NCI-H345 treated with DMSO at 0.1 percent for 48 hours (cell line): ENCODE data around the gene CBX8.

Source experiments
- DNase-seq: peaks from one replicate; lab custom pipeline; 2025; ENCODE audit not compliant: unreplicated experiment; lab: John Stamatoyannopoulos, UW

Gene CBX8

DNA sequence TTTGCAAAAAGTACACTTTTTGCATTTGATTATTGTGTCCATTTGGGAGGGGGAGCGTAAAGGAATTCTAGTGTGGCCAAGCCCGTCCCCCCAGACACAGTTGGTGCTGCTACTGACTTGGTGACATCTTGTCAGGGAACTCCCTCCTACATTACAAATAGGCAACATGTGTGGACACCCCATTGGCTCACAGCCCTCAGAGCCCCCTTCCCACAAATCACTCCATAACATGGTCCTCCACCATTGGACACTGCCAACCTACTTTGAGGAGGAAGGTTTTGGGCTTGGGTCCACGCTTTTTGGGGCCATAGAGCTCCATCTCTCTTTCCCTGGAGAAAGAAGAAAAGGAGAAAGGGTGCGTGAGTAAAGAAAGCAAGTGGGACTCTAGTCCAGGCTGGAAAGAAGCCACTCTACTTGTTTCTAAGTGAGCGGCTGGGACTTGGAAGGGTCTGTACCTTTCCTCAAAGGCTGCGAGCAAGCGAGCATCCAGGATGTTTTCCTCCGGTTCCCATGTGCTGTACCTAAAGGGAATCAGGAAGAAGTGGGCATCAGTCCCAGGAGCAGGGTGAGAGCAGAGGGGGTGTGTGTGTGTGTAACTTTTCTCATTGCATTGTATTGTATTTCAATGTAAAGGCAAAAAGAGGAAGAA, 958 bp downstream of the CBX8 start:
- no peak for DNase-seq

DNA sequence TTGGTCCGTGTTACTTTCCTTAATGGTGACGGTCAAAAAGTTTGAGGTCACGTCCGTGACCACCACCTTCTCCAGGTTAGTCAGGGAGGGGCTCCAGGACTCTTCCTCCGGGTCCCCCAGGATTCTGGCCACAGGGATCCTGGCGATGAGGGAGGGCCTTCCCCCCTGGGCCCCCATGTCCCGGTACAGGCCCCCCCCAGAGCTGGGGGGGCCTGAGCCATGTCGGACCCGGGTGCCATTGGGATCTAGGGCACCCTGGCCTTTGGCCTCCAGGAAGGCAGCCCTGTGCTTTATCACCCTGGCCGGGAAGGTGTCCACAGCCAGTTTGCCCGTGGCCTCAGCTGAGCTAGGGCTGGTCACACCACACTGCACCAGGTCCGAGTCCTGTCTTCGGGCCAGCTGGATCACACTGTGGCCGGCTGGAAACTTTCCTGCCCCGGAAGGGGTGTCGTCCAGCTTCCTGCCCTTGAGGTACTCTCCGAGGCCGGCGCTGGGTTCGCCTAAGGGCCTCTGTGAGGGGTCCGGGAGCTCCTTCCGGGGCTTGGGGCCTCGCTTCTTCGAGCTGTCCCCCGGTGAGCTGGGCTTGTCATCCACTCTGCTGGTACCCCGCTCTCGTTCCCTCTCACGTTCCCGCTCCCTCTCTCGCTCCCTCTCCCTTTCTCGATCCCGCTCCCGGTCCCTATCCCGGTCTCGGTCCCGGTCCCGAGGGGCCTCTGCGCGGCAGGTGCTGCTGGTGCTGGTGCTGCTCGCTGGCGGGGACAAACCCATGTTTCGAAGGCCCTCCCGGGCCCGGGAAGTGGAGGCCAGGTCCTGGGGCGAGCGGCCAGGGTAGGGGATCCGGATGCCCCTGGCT, 2.0 kb downstream of the CBX8 start:
- no peak for DNase-seq

DNA sequence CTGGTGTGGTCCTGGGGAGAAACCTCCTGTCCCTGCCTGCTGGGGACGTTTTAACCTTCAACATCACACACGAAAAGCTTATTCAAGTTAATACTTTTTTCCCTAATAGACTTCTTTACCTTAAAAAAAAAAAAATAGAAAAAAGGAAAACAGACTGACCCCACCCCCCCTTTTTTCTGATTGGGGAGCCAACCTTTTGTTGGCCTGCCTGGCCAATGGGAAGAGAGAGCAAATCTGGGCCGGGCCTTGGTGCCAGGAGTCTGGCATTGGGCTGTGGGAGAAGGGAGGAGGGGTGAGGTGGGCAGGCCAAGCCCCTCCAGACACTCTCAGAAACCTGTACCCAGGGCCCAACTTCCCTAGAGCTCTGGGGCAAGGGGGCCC, 3.0 kb downstream of the CBX8 start:
- no peak for DNase-seq

DNA sequence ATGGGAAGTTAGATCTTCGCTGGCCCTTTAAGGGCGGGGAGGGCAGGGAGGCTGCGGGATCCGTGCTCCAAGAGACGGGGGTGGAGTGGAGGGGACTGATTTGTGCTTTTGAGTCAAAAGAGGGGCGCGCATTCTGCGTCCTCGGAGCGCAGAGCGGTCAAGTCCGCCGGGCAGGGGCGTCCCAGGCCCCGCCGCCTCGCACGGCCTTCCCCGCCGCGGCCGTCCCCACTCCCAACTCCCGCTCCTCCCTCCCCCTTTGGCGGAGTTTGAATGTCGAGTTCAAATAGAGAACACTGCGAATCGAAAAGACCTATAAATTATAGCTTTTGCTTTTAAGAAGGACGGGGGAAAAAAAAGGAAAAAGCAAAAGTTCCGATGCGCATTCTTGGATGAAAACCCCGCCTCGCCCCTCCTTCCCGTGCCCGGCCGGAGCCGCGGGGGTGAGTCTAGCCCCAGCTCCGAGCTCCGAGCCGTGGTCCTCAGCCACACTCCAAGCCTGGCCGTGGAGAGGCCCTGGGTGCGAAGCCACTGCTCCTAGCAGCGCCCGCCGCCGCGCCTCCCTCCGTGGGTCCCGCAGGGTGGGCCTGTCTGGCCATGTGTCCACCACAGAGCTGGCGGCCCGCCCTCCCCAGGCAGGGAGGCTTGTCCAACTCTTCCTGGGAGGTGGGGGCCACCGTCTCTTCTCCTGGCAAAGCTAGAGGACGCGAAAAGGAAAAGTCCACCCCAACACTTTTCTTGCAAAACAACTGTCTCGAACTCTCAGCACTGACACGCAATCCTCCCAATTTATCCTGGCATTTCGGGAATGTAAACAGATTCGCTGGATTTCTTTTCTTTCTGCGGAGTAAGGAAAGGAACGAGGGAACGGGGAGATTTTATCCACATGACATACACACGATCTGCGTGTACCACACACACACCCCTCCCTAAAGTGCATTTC, 3.6 kb downstream of the CBX8 start:
- no peak for DNase-seq

DNA sequence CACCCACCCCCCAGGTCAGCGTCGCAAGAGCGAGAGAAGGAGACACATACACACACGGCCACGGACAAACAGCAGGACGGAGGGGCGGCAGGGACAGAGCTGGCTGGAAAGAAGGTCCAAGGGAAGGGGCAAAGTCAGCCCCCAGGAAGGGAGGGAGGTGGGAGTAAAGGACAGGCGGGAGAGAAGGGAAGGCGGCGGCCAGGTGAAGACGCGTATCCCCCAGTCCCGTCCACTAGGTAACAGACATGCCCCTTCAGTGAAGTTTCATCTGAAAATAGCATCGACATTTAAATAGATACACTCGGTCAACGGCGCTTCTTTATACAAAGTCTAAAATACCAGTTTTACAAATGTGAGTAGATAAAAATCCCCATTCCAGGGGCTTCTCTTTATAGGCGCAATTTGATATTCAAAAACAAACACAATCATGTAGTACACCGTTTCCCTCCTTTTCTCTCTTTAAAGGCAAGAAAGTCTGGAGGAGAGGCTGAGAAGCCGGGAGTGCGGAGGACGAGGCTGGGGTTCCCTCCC, 4.5 kb downstream of the CBX8 start:
- no peak for DNase-seq

DNA sequence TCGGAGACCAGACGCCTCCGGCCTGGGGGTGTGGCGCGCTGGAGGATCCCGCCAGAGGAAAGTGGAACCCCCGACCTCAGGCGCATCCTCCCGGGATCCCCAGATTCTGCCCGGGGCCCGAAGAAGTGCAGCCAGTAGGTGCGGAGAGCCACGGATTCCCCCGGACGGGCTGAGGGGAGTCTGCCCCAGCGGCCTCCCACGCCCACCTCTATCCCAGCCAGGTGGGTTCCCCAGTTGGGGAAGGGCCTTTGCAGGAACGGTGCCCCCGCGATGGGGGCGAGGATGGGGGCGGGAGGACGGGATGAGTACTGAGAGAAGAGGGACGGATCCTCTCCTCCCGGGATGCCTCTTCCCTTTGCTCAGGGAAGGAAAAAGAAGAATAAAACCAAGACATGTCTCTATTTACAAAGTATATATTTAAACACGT, 5.1 kb downstream of the CBX8 start:
- no peak for DNase-seq

DNA sequence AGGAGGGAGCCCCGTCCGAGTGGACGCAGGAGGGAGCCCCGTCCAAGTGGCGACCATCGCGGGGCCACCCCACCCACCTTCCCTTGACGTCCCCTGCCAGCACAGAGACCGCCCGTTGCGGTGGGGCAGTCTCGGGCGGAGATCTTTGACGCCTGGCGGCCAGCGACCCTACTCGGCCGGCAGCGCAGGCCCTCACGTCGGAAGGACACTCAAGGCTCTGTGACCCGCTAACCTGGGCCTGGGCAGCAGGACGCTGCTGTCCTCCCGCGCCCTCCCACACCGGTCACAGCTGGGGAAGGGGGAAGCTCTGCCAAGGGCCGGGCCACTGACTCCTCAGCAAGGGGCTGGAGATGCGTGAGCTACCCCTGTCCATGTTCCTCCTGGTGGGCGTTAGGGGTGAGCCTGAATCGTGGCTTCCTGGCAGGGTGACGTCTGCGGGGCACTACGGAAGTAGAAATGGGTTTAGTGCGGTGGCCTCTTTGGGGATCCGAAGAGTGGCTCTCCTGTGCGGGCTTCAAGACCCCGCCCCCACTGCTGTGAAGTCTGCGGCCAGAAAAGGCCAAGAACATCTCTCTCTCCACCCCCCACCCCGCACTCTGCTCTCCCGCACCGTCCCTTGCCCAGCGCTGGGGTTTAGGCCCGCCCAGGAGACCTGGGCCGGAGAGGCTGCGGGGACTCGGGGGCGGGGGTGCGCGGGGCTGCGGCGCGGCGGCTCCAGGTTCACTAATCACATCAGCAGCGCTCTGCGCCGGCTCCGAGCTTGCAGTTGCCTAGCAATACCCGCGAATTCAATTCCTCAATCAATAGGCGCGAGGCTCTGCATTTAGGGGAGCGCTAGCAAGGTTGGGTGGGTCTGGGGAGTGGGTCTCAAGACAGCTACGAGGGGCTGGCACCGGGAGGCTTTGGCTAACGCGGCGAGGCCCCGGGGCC, 5.8 kb downstream of the CBX8 start:
- DNase-seq: no peak

DNA sequence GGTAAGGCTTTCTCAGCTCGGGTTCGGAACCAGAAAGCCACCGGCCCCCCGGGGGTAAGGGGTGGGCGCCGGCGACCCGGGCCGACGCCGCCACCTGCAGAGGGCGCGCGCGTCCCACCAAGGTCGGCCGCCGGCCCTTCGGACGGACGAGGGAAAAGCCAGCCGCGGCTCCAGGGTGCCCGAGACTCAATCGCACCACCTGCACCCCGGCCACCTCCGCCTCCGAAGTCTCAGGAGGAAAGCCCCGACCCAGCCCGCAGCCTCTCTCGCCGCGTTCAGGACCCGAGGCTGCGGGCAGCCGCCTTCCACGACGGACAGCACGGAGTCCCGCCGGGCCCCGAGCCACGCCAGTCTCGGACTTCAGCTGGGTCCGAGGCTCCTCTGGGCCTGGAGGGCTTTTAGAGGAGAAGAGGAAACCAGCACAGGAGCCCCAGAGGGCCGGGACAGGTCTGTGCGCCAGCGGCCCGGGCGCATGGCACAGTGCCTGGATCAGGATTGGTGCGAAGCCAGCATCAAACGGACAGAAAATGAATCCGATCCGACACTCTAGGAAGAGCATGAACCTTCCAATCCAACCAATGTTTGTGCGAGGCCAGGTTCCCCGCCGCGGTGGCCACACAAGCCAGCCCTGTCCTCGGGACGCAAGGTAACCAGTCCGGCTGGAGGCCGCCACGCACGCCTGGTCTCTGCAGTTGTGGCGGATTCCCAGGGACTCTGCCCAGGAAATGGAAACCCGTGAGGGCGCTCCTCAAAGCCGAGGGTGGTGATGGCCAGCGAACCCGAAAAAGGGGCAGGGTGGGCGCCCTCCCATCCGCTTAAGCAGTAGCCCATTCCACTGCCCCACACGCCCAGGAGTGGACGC, 6.7 kb downstream of the CBX8 start:
- no peak for DNase-seq

DNA sequence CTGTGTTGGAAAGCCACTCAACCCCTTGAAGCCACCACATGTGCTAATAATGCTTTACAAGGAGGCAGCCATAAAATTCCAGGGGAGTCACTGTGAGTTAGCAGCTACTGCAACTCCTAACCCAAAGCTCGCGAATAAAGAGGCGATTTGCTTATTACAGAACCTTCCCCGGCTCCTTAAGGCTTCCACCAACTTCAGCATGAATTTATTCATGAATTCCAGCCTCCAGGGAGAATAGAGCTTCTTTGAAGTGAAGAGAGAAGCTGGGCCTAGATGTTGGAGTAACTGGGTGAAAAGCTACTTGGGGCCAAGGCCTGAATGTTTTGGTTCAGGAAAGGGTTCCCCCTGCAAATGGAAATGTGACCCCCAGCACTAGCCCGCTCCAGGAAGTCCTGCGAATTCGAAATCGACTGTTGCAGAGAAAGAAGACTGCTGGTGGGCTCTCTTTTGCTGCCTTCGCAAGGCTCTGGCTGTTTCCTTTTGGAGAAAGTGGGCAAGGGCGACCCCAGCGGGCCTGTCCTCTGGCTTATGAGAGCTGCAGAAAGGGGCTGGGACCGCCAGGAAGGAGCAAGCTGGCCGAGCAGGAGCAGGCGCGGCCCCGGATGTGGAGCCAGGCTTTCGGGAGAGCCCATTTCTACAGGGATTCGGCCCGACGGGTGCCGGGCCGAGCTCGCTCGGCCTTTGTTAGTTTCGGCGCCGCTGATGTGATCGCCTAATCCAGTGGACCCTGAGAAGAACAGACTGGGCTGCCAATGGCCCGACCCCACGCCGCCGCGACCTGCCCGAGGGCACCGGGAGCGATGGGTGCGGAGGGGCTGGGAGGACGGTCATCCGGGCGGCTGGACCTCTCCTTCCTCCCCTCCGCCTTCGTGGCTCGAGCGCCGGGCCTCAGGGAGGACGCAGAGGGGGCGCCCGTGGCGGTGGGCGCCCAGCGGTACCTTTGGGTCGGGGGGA, 7.6 kb downstream of the CBX8 start:
- no peak for DNase-seq

DNA sequence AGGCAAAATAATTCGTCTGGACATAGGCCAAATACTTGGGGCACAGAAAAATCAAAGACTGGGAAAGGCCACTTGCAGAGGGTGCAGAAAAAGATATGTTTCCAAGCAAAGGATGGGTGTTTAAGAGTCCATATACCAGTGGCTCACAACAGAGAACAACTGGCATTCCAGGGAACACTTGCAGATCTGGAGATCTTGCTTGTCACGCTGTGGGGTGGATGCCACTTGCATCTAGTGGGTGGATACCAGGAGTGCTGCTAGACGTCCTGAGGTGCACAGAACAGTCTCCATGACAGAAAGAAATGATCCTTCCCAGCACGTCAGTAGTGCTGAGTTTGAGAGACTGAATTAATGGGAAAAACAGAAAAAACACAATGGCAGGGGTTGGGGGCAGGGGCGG, 8.4 kb downstream of the CBX8 start:
- DNase-seq: no peak

DNA sequence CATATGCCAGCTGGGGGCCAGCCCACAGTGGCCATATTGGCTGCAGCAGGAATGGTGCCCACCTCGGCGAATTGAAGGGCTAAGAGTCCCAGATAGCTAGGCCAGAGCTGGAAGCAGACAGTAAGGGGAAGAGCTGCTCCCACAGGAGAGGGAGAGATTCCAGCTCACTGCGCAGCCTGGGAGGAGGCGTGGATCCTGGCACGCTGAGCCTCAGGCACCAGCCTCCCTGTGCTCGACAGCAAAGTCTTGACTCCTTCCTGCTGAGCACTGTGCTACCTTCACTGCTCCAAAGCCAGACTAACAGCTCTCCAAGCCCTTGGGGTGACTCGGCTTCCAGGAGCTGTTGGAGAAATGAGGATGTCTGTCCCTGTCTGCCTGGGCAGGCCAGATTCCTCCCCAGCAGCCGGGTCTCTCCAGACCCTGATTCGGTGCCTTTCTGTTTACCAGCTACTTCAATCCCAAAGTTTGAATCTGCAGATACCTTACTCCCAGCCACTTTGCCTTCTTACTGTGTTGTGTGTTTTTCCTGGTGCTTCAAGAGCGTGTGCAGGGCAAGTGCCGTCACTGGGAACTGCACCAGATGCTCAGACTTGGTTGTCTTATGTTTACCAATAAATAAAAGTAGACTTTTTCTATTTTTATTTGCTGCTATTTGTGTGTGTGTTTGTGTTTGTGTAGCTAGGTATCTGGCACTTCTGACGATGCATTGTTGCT, 9.8 kb downstream of the CBX8 start:
- no peak for DNase-seq

DNA sequence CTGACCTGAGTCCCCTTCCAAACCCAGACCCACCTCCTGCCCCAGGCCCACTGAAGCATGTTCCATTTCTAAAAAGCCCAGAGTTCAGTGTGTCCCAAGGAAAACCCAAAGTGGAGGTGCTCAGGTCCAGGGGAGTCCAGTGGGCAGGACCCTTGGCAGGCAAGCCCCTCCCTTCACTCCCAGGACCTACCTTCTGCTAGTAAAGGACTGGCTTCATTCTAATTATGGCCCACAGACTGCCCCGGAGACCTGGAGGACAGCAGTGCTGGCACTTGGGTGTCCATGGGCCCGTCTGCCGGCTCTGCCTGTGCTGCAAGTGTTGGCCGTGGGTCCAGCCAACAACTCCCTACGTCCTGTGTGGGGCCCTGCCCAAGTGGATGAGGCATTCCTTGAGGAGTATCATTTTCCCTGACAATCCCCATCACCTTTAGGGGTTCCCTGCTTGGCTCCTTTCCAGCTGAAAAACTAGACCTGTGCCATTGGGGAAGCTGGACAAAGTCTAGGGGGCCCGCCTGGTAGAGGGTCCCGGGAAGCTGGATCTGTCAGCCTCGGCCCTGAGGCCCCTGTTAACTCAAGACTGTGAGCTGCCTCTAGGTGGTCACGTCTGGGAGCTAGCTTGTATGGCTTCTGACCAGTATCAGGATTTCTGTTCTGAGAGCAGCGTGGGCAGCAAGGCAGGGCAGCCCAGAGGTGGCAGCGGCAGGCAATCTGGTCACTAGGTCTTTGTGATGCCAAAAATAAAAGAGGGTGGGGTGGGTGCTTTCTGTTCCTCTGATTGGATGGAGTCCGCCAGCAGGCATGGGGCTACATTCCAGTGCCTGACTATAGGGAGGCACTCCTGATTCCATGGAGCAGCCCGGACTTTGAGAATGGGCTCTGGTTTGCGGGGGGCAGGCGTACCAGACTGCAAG, 10.7 kb downstream of the CBX8 start:
- DNase-seq: no peak

DNA sequence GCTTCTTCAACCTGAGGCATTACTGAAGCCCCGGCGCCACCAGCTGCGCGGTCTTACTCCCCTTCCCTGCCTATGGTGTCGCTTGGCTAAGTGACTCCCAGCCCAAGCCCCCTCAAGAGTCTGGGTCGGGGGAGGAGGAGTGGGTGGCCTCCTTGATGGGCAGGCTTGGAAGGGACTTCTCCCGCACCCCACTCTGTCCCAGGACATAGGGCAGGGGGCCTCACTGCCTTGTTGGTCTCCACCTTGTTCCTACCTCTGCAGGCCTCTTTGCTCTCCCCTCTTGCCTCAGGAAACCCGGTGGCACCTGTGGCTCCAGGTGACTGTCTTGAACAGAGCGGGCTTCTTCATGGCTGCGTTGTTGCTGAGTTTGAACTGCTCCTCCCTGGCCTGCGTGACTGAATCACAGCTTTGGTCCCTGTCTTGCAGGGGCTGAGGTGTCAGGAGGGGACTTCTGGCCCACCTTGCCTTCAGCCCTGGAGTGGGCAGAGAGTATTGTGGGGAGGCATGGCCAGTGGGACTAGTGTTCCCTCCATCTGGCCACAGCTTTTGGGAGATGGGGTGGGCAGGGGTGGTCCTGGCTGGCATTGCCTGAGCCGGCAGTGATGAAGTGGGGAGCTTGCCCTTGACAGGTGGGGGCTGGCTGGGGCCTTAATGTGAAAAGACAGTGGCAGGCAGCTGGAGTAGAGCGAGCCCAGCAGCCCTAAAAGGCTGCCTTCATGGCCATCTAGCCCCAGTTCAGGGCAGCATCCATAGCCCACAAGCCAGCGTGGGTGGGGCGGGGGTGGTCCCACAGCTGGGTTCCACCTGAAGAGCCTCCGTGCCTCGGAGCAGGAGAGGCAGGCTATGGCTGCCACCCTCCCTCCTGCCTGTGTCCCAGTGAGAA, 11.6 kb downstream of the CBX8 start:
- no peak for DNase-seq

DNA sequence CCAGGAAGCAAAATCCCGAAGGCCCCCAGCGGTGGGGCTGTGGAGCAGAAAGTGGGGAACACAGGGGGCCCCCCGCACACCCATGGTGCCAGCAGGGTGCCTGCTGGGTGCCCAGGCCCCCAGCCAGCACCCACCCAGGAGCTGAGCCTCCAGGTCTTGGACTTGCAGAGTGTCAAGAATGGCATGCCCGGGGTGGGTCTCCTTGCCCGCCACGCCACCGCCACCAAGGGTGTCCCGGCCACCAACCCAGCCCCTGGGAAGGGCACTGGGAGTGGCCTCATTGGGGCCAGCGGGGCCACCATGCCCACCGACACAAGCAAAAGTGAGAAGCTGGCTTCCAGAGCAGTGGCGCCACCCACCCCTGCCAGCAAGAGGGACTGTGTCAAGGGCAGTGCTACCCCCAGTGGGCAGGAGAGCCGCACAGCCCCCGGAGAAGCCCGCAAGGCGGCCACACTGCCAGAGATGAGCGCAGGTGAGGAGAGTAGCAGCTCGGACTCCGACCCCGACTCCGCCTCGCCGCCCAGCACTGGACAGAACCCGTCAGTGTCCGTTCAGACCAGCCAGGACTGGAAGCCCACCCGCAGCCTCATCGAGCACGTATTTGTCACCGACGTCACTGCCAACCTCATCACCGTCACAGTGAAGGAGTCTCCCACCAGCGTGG, 12.4 kb downstream of the CBX8 start:
- DNase-seq: no peak

DNA sequence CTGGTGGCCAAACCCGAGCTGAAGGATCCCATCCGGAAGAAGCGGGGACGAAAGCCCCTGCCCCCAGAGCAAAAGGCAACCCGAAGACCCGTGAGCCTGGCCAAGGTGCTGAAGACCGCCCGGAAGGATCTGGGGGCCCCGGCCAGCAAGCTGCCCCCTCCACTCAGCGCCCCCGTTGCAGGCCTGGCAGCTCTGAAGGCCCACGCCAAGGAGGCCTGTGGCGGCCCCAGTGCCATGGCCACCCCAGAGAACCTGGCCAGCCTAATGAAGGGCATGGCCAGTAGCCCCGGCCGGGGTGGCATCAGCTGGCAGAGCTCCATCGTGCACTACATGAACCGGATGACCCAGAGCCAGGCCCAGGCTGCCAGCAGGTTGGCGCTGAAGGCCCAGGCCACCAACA, 13.0 kb downstream of the CBX8 start:
- no peak for DNase-seq
